Measurements from ENCODE around the gene ITGA1. TPM values are rescaled to one million over a fixed set of nuclear protein-coding genes. Genes with fewer than 3 reads are reported as not detected.

ITGA1 gene
- total RNA-seq, 1 experiment from 2014 or later: 1.6 TPM

- ChIA-PET CTCF (no interaction called here), POLR2A (no interaction called here)
- Histone ChIP-seq H3K4me1 (ENCODE audit: control insufficient read depth, insufficient read depth, low read length) (peaks cover 5% of the 10 kb centered on the region; the same call in 1 of the 2 replicates), H3K4me3 (ENCODE audit: low read depth in 2 of 2, low read length in 2 of 2) (no peak overlapping the region), H3K27ac (ENCODE audit: low read length) (no peak overlapping the region), H3K9me3 (ENCODE audit: control insufficient read depth, insufficient read depth, low read depth, low read length) (no peaks in the 10 kb centered on the region), H3K27me3 (ENCODE audit: control insufficient read depth, insufficient read depth, low read length) (peaks cover 23% of the 10 kb centered on the region), H3K36me3 (ENCODE audit: control insufficient read depth, insufficient read depth, low read length) (no peaks in the 10 kb centered on the region; the same call in 1 of the 2 replicates)
- ATAC-seq (no peak), DNase-seq (ENCODE audit: low read depth, low spot score) (no peak)
- BruUV-seq (replicated peaks): no TSS peak
- TF ChIP-seq POLR2AphosphoS5 (IDR thresholded peaks at IDR 0.05; ENCODE audit: low read depth, low read length) (no peak), TCF7L2 (IDR thresholded peaks at IDR 0.05; ENCODE audit: low read depth, low read length) (no peak), REST (IDR thresholded peaks at IDR 0.05; ENCODE audit: insufficient read depth in 1 of 2, low read depth in 2 of 2, low read length in 1 of 2) (no peak), SIN3A (IDR thresholded peaks at IDR 0.05; ENCODE audit: borderline replicate concordance, insufficient read depth, low read depth, low read length) (no peak), CTCF (IDR thresholded peaks at IDR 0.05) (no peak)
- in situ Hi-C loops (cut with HindIII; ENCODE audit: low pct_unique_long_range_greater_than_20kb, low sequenced_read_pairs): no loop called here
- intact Hi-C loops (cut with micrococcal nuclease; ENCODE audit: unreplicated experiment): loop anchor here (5.0 to 10.0 kb wide), 2 partner anchors 133 to 330 kb away; no protein-coding TSS in a partner anchor
Observed at GRCh38 chr5:52784737-52785136, 3.0 kb upstream of the ITGA1 start.

DNA sequence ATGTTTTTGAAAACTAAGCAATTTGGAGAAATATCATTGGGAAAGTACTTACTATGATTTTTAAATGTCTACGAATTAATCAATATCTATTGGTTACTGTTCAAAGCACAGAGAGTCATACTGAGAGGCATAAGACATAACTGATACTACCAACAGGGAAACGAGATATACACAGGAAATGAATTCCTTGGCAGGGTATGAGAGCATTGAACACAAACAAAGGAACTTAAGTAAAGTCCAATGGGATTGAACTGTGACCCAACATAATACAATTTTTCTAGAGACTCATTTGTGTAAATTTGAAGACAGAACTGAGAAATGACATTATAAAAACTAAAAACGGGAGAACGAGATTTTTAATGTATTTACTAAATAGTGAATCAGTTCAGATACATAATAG lies 1.3 kb upstream of the ITGA1 start:
- TF ChIP-seq TCF7L2 (IDR thresholded peaks at IDR 0.05; ENCODE audit: low read depth, low read length) (no peak), CTCF (IDR thresholded peaks at IDR 0.05) (no peak), POLR2AphosphoS5 (IDR thresholded peaks at IDR 0.05; ENCODE audit: low read depth, low read length) (no peak), SIN3A (IDR thresholded peaks at IDR 0.05; ENCODE audit: borderline replicate concordance, insufficient read depth, low read depth, low read length) (no peak), REST (IDR thresholded peaks at IDR 0.05; ENCODE audit: insufficient read depth in 1 of 2, low read depth in 2 of 2, low read length in 1 of 2) (no peak)

More for the DNA sequence above, 1.3 kb upstream of the ITGA1 start:
- H3K27me3 ChIP-seq (ENCODE audit: control insufficient read depth, insufficient read depth, low read length): peaks cover 23% of the 10 kb centered on the region
- ChIA-PET POLR2A (no interaction called here), CTCF (interaction anchor here (0.5 kb wide), 1 partner anchor 1524 kb away, joined by 3 read pairs; the partner anchor contains the start of gene ARL15)
- DNase-seq (ENCODE audit: low read depth, low spot score) (no peak), ATAC-seq (no peak)
- in situ Hi-C loops (cut with HindIII; ENCODE audit: low pct_unique_long_range_greater_than_20kb, low sequenced_read_pairs): no loop called here
- BruUV-seq (replicated peaks): no TSS peak
- H3K4me1 ChIP-seq (ENCODE audit: control insufficient read depth, insufficient read depth, low read length): peaks cover 5% of the 10 kb centered on the region; the same call in 1 of the 2 replicates
- no peaks in the 10 kb centered on the region; the same call in 1 of the 2 replicates for H3K36me3 ChIP-seq (ENCODE audit: control insufficient read depth, insufficient read depth, low read length)
- H3K27ac ChIP-seq (ENCODE audit: low read length): no peak overlapping the region
- no peaks in the 10 kb centered on the region for H3K9me3 ChIP-seq (ENCODE audit: control insufficient read depth, insufficient read depth, low read depth, low read length)
- H3K4me3 ChIP-seq (ENCODE audit: low read depth in 2 of 2, low read length in 2 of 2): no peak overlapping the region
- intact Hi-C loops (cut with micrococcal nuclease; ENCODE audit: unreplicated experiment): loop anchor here (5.0 to 10.0 kb wide), 2 partner anchors 131 to 328 kb away; no protein-coding TSS in a partner anchor

Data from Panc1 (cell line).